HL-60 (cell line): Measurements from ENCODE around the gene GUCY1A2.

ENCODE experiments used
- GABPA ChIP-seq: IDR thresholded peaks from 2 replicates; pipeline ENCODE4 v1.6.1; 2012; ENCODE audit warnings: low read depth
- TF ChIP-seq, protein P1 (sequence below): IDR thresholded peaks from one replicate; pipeline ENCODE4 v1.5.1; 2011; ENCODE audit warnings: low read length, control low read depth, inconsistent platforms; ENCODE audit not compliant: insufficient read depth

DNA sequence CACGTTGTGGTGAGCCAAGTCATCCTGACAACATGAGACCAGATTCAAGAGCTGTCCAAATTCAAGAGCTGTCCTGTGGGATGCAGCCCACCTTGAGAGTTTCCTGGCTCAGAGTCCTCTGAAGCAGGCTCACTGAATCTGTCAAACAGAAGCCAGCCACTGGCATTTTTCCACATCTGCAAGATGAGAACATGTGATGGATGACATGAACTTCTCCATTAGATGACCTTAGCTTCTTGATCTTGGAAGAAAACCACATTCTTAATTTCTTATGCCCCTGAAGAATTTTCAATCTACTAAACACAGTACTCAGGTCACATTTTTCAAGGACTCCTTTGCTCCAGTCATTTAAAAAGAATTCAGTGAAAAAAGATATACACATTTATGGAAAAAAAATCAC, 291.0 kb downstream of the GUCY1A2 start:
- TF ChIP-seq, protein P1, sequence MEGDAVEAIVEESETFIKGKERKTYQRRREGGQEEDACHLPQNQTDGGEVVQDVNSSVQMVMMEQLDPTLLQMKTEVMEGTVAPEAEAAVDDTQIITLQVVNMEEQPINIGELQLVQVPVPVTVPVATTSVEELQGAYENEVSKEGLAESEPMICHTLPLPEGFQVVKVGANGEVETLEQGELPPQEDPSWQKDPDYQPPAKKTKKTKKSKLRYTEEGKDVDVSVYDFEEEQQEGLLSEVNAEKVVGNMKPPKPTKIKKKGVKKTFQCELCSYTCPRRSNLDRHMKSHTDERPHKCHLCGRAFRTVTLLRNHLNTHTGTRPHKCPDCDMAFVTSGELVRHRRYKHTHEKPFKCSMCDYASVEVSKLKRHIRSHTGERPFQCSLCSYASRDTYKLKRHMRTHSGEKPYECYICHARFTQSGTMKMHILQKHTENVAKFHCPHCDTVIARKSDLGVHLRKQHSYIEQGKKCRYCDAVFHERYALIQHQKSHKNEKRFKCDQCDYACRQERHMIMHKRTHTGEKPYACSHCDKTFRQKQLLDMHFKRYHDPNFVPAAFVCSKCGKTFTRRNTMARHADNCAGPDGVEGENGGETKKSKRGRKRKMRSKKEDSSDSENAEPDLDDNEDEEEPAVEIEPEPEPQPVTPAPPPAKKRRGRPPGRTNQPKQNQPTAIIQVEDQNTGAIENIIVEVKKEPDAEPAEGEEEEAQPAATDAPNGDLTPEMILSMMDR = no peak
- TF ChIP-seq GABPA = no peak
